Fibroblast of mammary gland (primary cell): ENCODE measurements around the gene RASGRP2.

Experiments
- DNase-seq: peaks from one replicate; pipeline ENCODE4 v3.0.0-alpha.2; 2010; ENCODE audit warnings: low read depth
- H3K4me3 ChIP-seq: 2 replicates; pipeline ENCODE4 v1.5.1; 2011; ENCODE audit warnings: low read depth, mild to moderate bottlenecking, low read length, moderate library complexity; ENCODE audit not compliant: control insufficient read depth
- CTCF ChIP-seq: conservative IDR thresholded peaks from 2 replicates; pipeline ENCODE4 v1.5.1; 2011; ENCODE audit warnings: low read depth, low read length, inconsistent platforms; ENCODE audit not compliant: control insufficient read depth, insufficient read depth

The RASGRP2 gene

GRCh38 chr11:64788321-64789215 lies 44.6 kb upstream of the RASGRP2 start:
- DNase-seq, result no peak
- TF ChIP-seq CTCF, result no peak
- H3K4me3 ChIP-seq, result no peak overlapping the region

- no peak overlapping the region for H3K4me3 ChIP-seq
- peak; percentile 84 for TF ChIP-seq CTCF
- peak; percentile 56 for DNase-seq
Measured at GRCh38 chr11:64787526-64788320, 43.8 kb upstream of the RASGRP2 start.

GRCh38 chr11:64786308-64786707 lies 42.4 kb upstream of the RASGRP2 start:
- DNase-seq, result no peak
- H3K4me3 ChIP-seq, result no peak overlapping the region

GRCh38 chr11:64784813-64785581 lies 41.1 kb upstream of the RASGRP2 start:
- TF ChIP-seq CTCF, result no peak

More at GRCh38 chr11:64786308-64786707, 42.4 kb upstream of the RASGRP2 start:
- no peak for TF ChIP-seq CTCF

GRCh38 chr11:64778473-64779298 lies 34.7 kb upstream of the RASGRP2 start, which contains the start of gene SF1:
Gene SF1, minus strand, starts transcription at chr11:64778542. Its CDS starts 150 bp downstream, at chr11:64778392.
- peak within 1 kb of the TSS; percentile 93 for H3K4me3 ChIP-seq
- DNase-seq, result peak; percentile 100
- TF ChIP-seq CTCF, result no peak

More at GRCh38 chr11:64784813-64785581, 41.1 kb upstream of the RASGRP2 start:
- no peak overlapping the region for H3K4me3 ChIP-seq
- no peak for DNase-seq
